GM18526 (cell line): ENCODE data around the gene SHPK.

Source experiments
- POLR2A ChIP-seq: IDR thresholded peaks from 3 replicates; pipeline ENCODE4 v1.6.1; 2011; ENCODE audit not compliant: insufficient read length; ENCODE audit errors: extremely low read depth

SHPK gene

DNA sequence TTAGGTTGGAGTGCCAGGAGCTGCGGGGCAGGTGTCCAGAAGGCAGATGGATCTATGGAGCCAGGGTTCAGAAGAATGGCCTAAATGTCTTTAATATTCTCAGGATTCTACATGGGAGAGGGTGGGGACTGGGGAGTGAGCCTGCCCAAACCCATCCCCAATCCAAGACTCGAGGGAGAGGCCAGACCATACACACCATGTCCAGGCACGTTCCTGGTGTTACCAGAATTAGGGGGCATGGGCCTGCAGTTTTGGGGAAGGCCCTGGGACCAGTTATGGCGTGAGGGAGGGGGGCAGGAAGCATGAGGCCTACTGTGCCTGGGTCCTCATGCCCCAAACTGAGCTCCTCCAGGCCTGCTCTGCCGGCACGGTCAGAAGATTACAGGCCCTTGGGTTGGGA lies 30.5 kb upstream of the SHPK start:
- no peak for TF ChIP-seq POLR2A

DNA sequence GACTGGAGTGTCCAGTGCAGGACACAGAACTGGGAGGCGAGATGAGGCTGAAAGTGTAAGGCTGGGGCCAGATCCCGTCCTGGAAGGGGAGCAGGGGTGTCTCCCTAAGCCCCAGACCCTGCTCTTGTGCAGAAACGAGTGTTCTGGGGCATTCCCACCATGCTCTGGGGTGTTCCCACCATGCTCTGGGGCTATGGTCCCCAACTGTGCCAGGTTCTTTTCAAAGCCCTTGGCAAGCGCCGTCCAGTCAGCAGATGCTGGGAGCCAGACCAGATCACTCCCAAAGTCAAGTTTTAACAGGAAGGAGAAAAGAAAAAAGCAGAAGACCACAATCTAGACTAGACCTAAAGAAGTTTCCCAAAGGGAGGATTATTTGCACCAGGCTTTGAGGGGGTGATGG lies 29.8 kb upstream of the SHPK start:
- TF ChIP-seq POLR2A: no peak

DNA sequence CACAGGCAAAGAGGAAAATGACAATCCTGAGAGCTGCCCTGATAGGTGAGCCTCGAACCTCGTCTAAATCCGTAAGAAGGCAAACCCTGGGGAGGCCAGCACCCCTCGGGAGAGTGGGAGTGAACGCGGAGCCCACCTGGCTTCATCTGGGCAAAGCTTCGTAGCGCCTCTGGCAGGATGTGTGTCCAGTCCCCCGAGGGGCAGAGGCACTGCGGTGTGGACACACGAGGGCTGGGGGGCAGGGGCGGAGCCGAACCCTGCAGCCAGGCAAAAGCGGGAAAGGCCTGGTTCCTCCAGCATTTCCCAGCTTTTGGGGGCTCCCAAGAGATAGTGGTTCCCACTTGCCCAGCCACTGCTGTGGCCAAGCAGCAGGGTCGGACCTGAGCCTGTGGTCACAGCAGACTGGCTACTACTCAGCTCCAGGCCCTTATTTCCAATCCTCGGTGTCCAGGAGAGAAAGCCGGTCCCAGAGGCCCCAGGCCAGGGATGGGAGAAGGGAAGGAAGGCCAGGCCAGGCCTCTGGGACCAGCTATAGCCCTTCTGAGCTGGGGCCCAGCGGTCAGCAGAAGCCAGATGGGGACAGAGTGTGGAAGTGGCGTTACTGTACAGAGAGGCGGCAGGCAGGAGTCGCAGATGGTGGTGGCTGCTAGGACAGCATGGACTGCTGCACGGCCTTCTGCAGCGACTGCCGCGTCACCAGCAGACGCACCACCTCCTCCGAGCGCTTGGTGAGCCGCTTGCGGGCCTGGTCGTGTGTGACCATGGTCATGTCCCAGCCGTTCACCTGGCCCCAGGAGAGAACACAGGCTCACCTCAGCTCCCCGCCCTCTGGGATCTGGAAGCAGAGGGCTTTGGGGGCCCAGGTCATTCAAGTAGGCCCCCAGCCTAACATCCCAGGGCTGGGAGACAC lies 27.3 kb upstream of the SHPK start:
- TF ChIP-seq POLR2A: no peak

DNA sequence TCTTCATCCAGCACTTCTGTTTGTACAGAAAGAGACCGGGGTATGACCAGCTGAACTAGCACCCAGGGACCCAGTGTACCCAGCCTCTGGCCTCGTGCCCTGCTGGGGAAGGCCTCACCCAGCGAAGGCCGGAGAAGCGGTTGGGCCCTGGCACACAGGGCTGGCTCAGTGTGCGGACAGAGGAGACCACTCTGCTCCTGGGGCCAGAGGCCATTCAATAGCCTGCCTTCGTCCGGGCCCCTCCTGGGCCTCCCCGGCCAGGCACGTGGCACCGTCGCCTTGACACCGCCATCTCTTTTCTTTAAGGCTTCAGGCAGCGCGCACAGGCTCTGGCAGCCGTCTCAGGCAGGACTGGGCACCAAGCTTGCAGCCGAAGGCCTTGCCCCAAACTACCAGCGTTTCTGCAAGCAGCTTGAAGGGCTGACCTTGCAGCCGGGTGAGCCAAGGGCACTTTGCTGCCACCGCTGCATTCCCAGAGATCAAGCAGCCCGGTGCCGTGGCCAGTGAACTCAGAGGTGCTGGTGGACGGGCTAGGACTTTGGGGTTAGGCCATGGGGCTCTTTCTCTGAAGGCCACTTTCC lies 24.4 kb upstream of the SHPK start:
- TF ChIP-seq POLR2A: no peak

DNA sequence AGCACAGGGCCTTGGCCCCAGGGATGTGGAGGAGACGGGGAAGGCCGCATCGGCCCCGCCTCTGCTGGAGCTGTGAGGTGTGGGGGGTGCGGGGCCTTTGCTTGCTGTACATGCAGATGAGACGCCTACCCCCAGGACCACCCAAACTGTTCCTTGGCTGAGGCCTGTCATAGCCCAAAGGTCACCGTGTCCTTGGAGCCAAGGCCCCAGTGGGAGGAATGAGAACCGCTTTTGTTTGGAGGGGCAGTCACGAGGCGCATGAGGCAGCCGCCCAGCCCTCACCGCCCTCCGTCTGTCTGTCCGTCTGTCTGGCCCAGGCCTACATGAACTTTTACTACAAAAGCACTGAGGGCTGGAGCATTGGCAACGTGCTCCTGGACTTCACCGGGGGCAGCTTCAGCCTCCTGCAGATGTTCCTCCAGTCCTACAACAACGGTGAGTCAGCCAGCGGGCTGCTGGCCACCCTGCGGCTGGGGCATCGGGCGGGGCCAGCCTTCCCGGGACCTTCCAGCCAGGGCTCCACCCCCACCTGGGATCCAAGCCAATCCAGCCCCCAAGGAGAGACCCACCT lies 23.6 kb upstream of the SHPK start:
- TF ChIP-seq POLR2A: no peak

DNA sequence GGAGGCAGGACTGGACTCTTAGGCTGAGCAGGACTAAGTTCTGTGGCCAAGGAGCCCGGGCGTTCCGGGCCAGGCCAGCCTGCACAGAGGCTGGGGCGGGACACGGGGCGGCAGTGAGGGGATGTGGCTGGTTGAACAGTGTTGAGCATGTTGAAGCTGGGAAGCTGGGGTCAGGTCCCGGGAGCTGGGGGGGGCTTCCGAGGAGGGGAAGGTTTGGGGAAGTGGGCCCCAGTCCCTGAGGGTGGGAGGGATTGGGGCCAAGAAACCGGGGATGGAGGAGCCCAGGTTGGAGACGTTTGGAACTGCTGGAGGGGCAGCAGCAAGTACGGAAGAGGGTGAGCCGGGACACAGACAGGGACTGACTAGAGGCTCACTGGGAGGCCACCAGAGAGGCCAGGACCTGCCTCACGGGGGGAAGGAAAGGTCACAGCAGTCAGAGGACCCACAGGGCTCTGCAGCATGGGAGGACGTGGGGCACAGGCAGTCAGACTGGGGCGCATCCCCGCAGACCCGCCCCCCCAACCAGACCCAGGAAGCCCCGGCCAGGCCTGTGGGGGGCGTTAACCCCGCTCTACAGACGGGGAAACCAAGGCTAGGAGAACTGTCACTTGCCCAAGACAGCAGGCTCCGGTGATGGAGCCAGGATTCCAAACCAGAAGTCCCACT lies 22.9 kb upstream of the SHPK start:
- no peak for TF ChIP-seq POLR2A

DNA sequence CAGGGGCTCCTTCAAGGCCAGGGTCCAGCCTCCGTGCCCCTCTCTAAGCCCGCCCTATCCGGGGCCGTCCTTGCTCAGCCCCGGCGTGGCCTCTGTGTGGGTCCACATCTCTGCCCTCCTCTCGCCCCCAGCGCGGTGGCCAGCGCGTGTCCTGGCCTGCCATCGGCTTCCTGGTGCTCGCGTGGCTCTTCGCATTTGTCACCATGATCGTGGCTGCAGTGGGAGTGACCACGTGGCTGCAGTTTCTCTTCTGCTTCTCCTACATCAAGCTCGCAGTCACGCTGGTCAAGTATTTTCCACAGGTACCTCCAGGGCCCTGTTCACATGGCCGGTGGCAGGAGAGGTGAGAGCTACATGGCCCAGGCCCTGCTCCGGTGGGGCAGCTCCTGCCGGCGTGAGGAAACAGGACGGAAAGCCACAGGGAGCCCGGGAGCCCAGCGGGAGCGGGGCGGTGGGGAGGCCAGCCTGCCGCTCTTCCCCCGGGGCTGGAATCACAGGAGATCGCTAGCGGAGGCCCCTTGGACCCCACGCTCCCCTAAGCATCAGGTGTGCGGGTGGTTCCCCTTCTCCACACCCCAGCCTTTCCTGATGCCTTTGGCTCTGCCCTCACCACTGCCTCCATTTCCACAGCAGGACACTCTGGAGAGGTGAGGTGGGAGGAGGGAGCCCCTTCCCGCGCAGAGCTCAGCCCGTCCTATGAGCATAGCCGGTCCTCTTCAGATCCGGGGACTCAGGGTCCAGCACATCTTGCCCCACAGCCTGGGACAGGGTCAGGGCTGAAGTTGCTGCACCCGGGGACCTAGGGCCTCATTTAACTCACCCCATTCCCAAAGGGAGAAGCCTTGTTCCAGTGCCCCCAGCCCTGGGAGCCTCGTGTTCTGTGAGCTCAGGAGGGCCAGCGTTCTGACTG lies 22.1 kb upstream of the SHPK start:
- TF ChIP-seq POLR2A: no peak

DNA sequence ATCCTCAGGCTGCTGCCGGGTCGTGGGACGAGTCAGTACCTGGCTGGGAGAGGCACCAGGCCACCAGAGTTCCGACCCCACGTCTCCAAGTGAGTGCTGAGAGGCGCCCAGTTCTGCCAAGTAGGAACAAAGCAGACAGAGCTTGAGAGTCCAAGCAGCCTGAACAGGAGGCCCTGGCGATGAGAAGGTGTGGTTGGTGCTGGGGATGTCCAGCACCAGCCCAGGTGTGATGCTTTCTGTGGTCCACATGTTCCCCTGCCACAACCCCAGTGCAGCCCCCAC lies 21.5 kb upstream of the SHPK start:
- no peak for TF ChIP-seq POLR2A

DNA sequence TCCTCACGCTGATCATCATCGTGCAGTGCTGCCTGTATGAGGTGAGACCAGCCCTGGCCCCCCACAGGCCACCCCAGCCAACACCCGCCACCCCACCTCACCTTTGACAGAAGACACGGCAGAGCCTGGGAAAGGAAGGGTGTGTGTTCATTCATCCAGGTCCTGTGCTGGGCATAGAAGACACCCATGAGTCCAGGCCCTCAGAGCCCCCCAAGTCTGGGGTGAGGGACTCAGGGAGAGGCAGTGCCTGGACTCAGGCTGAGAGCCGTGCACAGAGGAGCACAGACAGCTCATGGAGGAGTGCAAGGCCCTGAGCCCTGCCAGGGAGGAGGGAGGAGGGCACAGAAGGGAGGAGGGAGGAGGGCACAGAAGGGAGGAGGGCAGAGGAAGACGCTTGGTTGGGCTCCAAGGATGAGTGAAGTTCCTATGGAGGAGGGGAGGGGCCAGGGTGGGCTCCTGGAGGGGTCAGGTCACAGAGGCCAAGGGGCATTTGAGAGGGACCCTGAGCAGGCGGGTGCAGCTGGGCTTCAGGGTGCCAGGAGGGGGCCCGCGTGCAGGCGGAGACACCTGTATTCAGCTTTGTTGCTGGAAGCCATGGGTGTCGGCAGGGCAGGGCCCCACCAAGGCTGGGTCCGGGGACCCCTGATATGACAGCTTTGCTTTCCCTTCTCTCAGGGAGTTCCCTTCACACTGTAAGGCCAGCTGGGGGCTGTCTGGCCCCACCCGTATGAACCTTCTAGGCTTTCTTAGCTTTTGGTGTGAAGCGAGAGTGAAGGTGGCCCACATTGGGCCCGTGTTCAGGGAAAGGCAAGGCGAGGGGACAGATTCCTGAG lies 20.9 kb upstream of the SHPK start:
- no peak for TF ChIP-seq POLR2A

DNA sequence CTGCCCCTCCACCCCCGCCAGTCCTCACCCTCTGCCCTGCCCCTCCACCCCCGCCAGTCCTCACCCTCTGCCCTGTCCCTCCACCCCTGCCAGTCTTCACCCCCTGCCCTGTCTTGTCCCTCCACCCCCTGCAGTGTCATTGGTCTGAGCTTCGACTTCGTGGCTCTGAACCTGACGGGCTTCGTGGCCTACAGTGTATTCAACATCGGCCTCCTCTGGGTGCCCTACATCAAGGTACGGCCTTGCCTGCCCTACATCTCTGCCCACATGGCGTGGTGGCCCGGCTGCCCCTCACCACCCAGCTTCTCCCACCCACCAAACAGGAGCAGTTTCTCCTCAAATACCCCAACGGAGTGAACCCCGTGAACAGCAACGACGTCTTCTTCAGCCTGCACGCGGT lies 20.3 kb upstream of the SHPK start:
- TF ChIP-seq POLR2A: no peak

DNA sequence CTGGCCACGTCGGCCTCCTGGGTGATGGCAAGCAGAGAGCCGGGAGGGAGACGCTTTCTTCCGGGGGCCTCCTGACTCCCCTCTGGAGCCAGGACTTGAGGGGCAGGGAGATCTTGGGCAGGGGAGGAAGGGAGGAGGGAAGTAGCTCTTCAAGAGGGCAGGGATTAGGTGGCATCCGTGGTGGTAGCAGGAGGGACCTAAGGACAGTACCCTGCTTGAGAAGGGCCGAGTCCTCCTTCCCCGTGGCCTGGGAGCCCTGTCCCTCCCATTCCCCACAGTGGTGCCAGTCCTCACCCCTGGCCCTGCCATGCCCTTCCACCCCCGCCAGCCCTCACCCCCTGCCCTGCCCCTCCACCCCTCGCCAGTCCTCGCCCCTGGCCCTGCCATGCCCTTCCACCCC lies 19.7 kb upstream of the SHPK start:
- TF ChIP-seq POLR2A: no peak

DNA sequence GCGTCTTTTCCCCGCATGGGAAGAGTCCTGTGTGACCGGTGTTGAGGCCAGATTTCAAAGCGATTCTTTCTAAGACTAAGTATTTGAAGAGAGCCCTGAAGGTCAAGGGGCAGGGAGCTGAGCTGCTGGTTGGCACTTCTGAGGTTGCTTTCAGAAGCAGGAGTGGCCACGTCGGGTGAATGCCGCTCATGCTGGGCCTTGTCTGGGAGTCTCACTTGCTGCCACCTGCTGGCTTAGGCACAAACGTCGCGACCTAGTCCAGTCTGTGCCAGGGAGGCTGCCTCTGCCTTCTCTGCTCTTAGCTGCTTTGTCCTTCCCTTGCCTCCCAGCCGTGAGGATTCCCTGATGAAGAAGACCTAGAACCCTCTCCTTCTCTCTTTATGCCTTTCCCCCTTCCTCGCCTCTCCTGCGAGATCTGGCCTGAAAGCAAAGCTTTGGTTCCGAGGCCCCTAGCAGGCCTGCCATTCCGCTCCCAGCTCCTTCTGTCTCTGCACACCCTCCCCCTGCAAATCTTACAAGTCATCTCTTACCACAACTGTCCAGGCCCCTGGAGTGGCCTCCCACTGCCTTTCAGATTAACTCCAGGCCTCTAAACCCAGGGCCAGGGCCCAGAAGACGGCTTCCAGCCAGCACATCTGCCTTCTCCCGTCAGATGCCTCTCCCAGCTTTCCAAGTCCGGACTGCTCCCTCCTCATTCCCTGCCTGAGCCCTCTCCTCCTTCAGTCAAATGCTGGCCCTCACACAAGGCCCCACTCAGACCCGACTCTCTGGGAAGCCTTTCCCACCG lies 11.9 kb upstream of the SHPK start:
- TF ChIP-seq POLR2A: no peak

DNA sequence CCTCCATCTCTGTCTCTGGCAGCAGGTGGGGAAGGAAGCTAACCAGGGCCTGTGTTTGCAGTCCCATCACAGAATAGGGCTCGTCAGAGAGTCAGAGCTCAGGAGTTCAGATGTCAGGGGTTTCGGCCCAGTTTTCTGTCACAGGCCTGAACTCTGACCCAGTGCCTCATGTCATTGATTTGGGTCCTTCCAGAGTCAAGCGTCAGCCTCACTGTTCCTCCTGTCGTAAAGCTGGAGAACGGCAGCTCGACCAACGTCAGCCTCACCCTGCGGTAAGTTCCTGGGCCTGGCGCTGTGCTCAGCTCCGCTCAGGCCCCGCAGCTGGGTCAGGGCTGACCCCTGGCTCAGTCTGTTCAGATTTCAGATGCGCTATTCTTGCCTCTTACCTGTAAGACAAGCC lies 11.2 kb upstream of the SHPK start:
- TF ChIP-seq POLR2A: no peak

DNA sequence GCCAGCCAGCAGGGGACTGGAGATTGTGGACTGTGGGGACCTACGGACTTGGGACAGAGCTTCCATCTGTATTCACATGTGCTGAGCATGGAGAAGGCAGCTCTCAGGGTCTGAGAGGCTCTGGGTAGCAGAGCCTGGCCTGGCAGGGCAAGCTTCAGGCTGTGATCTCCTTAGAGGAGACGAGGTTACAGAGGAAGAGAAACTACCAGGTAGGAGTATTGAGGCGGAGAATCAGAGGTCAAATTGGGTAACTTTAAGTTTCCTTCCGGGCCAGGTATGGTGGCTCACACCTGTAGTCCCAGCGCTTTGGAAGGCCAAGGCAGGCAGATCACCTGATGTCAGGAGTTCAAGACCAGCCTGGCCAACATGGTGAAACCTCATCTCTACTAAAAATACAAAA lies 9.3 kb upstream of the SHPK start:
- TF ChIP-seq POLR2A: no peak

DNA sequence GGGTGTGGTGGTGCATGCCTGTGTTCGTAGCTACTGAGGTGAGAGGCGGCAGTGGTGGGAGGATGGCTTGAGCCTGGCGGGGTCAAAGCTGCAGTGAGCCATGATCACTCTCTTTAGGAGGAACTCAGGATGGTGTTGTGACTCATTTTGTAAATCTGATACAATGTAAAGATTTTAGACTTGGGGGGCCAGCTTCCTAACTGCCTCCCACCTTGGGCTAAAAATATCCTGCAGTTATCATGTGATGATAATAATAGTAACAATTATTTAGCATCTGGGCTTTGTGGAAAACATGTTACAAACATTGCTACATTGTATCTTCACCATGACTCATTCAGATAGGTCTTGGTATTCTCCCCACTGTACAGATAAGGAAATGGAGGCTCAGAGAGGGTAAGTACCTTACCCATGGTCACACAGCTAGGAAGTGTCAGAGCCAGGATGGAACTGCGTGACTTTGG lies 7.9 kb upstream of the SHPK start:
- no peak for TF ChIP-seq POLR2A
